CD4-positive, alpha-beta T cell treated with Interleukin-4 for 1 hour (primary cell): ENCODE data around the gene C20orf204.
A peak's percentile ranks its signal among the peaks of the same experiment; 100 is the strongest.

Experiments used
- DNase-seq, 2 donors: peaks; one replicate each; pipeline ENCODE4 v3.0.0-alpha.2; 2020 to 2022

The C20orf204 gene

GRCh38 chr20:64072498-64073063 is 36.6 kb downstream of the C20orf204 start:
- no peak for DNase-seq

- no peak for DNase-seq
Measured at GRCh38 chr20:64073476-64074183, 37.6 kb downstream of the C20orf204 start.

GRCh38 chr20:64074184-64074789 is 38.3 kb downstream of the C20orf204 start:
- DNase-seq = no peak

- no peak for DNase-seq
Measured at GRCh38 chr20:64074963-64075362, 39.0 kb downstream of the C20orf204 start.

- no peak for DNase-seq
Measured at GRCh38 chr20:64075556-64075955, 39.6 kb downstream of the C20orf204 start.

GRCh38 chr20:64076061-64076997 is 40.3 kb downstream of the C20orf204 start:
- no peak for DNase-seq

GRCh38 chr20:64077094-64077493 is 41.1 kb downstream of the C20orf204 start:
- peak in 1 of 2 donors; percentile 63 for DNase-seq

- no peak for DNase-seq
Measured at GRCh38 chr20:64077541-64077875, 41.5 kb downstream of the C20orf204 start.

GRCh38 chr20:64077876-64078551 is 42.0 kb downstream of the C20orf204 start:
- peak; percentile 64 to 66 for DNase-seq

- no peak for DNase-seq
Measured at GRCh38 chr20:64078934-64079272, 42.9 kb downstream of the C20orf204 start.

- DNase-seq = peak; percentile 79 to 87
Measured at GRCh38 chr20:64079273-64080012, 43.5 kb downstream of the C20orf204 start, which contains the start of gene RGS19. Gene RGS19 (minus strand): TSS chr20:64079518. CDS start chr20:64076886, 2,632 bp downstream.

- DNase-seq = peak; percentile 47 to 58
Measured at GRCh38 chr20:64080013-64080812, 44.2 kb downstream of the C20orf204 start, which contains the start of gene OPRL1. Gene OPRL1 (plus strand): TSS chr20:64080082. CDS start chr20:64092721, 12,639 bp downstream.

GRCh38 chr20:64080813-64081623 is 45.0 kb downstream of the C20orf204 start:
- DNase-seq = no peak

GRCh38 chr20:64081624-64081964 is 45.6 kb downstream of the C20orf204 start:
- no peak for DNase-seq

- DNase-seq = no peak
Measured at GRCh38 chr20:64082126-64082731, 46.2 kb downstream of the C20orf204 start.

GRCh38 chr20:64082820-64083377 is 46.9 kb downstream of the C20orf204 start:
- DNase-seq = no peak

- peak; percentile 72 to 76 for DNase-seq
Measured at GRCh38 chr20:64083378-64083803, 47.4 kb downstream of the C20orf204 start.

GRCh38 chr20:64083804-64084684 is 48.1 kb downstream of the C20orf204 start, which contains the start of gene LKAAEAR1:
Gene LKAAEAR1 (minus strand): TSS chr20:64084398. CDS start chr20:64084219, 179 bp downstream.
- DNase-seq = no peak
